Natural killer cell (primary cell): ENCODE measurements around the gene EIF4E1B. TPM values are rescaled to one million over a fixed set of nuclear protein-coding genes. Genes with fewer than 3 reads are reported as not detected.

Source experiments
- ATAC-seq, 3 donors: fragments of 150-1000 bp in 2 of 3; fragments of 200-7000 bp in 1 of 3; cut with Tn5 transposase; 1 replicate in 1 of 3; 2 replicates in 2 of 3; pipeline ENCODE4 v1.10.0; 2021; ENCODE audit warnings: mild to moderate bottlenecking in 2 of 3, moderate library complexity in 2 of 3
- DNase-seq, 2 donors: peaks; one replicate each; pipeline versions ENCODE4 v3.0.0 to v3.0.0-alpha.2; 2013 to 2021; ENCODE audit warnings: mixed read lengths in 1 of 2
- H3K27ac ChIP-seq: one replicate; pipeline ENCODE4 v1.5.1; 2013; ENCODE audit warnings: mild to moderate bottlenecking, low read length
- H3K27me3 ChIP-seq: one replicate; pipeline ENCODE4 v1.6.1; 2013; ENCODE audit warnings: low read length; ENCODE audit not compliant: control insufficient read depth, insufficient read depth
- H3K36me3 ChIP-seq: one replicate; pipeline ENCODE4 v1.6.1; 2013; ENCODE audit warnings: low read length; ENCODE audit not compliant: control insufficient read depth, insufficient read depth
- H3K4me1 ChIP-seq: one replicate; pipeline ENCODE4 v1.6.1; 2013; ENCODE audit warnings: low read length; ENCODE audit not compliant: control insufficient read depth, insufficient read depth
- H3K4me3 ChIP-seq: one replicate; pipeline ENCODE4 v1.5.1; 2013; ENCODE audit warnings: low read length
- H3K9me3 ChIP-seq: one replicate; pipeline ENCODE4 v1.6.1; 2013; ENCODE audit warnings: low read length; ENCODE audit not compliant: control insufficient read depth, insufficient read depth
- H3K27ac Mint-ChIP-seq, 2 donors: one replicate each; pipeline ENCODE4 v1.8.0; 2022; ENCODE audit warnings: mild to moderate bottlenecking in 2 of 2, mixed read lengths in 2 of 2, moderate library complexity in 1 of 2
- H3K27me3 Mint-ChIP-seq, 2 donors: one replicate each; pipeline ENCODE4 v1.8.0; 2022; ENCODE audit warnings: low read depth in 2 of 2, mixed read lengths in 2 of 2
- H3K36me3 Mint-ChIP-seq: one replicate; pipeline ENCODE4 v1.8.0; 2022; ENCODE audit warnings: mixed read lengths
- H3K4me1 Mint-ChIP-seq, 2 donors: one replicate each; pipeline ENCODE4 v1.8.0; 2022; ENCODE audit warnings: mixed read lengths in 2 of 2
- H3K4me3 Mint-ChIP-seq: one replicate; pipeline ENCODE4 v1.8.0; 2022; ENCODE audit warnings: mild to moderate bottlenecking, moderate library complexity, mixed read lengths
- H3K9me3 Mint-ChIP-seq, 2 donors: one replicate each; pipeline ENCODE4 v1.8.0; 2022; ENCODE audit warnings: mixed read lengths in 2 of 2
- WGBS: methylation state at CpG from one replicate; pipeline ENCODE4 v1.1.7; 2013; ENCODE audit warnings: missing lambda C conversion rate; ENCODE audit not compliant: insufficient coverage; 5-methylcytosine and 5-hydroxymethylcytosine counted together
- intact Hi-C: fragments of 100-400 bp; cut with micrococcal nuclease; formaldehyde crosslinking; loops from one replicate; pipeline ENCODE4 v1.14.2; 2022
- total RNA-seq, 4 donors: library from RNA; stranded (reverse); fragments of 120-200 nt in 1 of 4; gene quantifications; one replicate each; pipeline versions ENCODE4 v1.2.3 to v1.2.4, GENCODE V29; 2013 to 2022
- TF ChIP-seq, protein P1 (sequence below): fragments of 200-600 bp; IDR thresholded peaks from one replicate; pipeline ENCODE4 v1.8.0; 2022; ENCODE audit warnings: antibody characterized with exemption

EIF4E1B gene
- total RNA-seq, 3 donors from 2014 or later (not counting 1 experiment from before 2014, with no cell fraction given), result not detected

DNA sequence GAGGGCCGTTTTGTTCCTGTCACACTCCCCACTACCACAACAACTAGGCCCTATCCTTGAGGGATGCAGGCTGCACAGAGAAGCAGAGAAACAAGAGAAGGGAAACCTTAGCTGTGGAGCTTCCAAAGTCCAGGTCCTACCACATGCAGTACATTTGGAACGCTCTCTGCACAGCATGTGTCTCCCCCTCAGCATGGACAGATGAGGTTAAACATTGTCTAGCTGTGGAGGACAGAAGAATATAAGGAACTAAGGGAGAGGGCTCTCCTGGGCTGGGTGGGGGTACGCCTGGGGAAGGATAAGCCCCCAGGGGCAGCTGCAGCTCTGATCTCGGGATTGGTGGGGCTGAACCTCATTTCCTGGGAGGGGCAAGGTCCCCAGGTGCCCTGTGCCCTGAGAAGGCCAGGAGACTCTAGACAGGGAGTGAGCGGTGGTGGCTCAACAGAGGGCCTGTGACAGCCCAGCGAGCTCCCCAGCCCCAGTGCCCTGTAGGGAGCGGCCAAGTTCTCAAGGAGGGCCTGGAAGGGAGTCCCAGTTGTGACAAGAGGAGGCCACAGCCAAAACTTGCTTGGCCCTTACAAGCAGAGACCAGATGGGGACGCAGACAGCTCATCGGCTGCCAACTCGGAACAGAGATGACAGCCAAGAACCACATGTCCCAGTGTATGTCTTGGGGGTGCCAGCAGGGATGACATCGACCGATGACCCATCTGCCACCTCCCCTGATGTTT, 46.9 kb downstream of the EIF4E1B start:
- Mint-ChIP-seq H3K4me3 (no peak overlapping the region), H3K9me3 (no peaks in the 10 kb centered on the region), H3K27me3 (peaks cover 36 to 40% of the 10 kb centered on the region in 2 donors), H3K4me1 (peaks cover 14 to 17% of the 10 kb centered on the region in 2 donors), H3K27ac (no peak overlapping the region), H3K36me3 (no peaks in the 10 kb centered on the region)
- Histone ChIP-seq H3K27ac (no peak overlapping the region), H3K9me3 (no peaks in the 10 kb centered on the region), H3K4me3 (no peak overlapping the region), H3K27me3 (peaks cover 30% of the 10 kb centered on the region), H3K4me1 (peaks cover 16% of the 10 kb centered on the region), H3K36me3 (no peaks in the 10 kb centered on the region)
- ATAC-seq (no peak), DNase-seq (no peak)
- TF ChIP-seq, protein P1, sequence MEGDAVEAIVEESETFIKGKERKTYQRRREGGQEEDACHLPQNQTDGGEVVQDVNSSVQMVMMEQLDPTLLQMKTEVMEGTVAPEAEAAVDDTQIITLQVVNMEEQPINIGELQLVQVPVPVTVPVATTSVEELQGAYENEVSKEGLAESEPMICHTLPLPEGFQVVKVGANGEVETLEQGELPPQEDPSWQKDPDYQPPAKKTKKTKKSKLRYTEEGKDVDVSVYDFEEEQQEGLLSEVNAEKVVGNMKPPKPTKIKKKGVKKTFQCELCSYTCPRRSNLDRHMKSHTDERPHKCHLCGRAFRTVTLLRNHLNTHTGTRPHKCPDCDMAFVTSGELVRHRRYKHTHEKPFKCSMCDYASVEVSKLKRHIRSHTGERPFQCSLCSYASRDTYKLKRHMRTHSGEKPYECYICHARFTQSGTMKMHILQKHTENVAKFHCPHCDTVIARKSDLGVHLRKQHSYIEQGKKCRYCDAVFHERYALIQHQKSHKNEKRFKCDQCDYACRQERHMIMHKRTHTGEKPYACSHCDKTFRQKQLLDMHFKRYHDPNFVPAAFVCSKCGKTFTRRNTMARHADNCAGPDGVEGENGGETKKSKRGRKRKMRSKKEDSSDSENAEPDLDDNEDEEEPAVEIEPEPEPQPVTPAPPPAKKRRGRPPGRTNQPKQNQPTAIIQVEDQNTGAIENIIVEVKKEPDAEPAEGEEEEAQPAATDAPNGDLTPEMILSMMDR, result no peak
- intact Hi-C loops, result no loop called here
- 79% methylated on average over 12 of the region's 12 CpGs for WGBS

GRCh38 chr5:176678584-176678983, 48.1 kb downstream of the EIF4E1B start:
- H3K36me3 Mint-ChIP-seq, result no peaks in the 10 kb centered on the region
- H3K9me3 ChIP-seq, result no peaks in the 10 kb centered on the region
- H3K27me3 ChIP-seq, result peaks cover 30% of the 10 kb centered on the region
- no peaks in the 10 kb centered on the region for H3K9me3 Mint-ChIP-seq
- no peak for DNase-seq
- no peak overlapping the region for H3K27ac Mint-ChIP-seq
- no peak overlapping the region for H3K27ac ChIP-seq
- intact Hi-C loops, result no loop called here
- no peaks in the 10 kb centered on the region for H3K36me3 ChIP-seq
- peaks cover 13 to 15% of the 10 kb centered on the region in 2 donors for H3K4me1 Mint-ChIP-seq
- H3K4me3 ChIP-seq, result no peak overlapping the region
- H3K27me3 Mint-ChIP-seq, result peaks cover 41 to 51% of the 10 kb centered on the region in 2 donors
- no peak for ATAC-seq
- TF ChIP-seq, protein P1, result no peak
- WGBS, result 90% methylated on average over 5 of the region's 5 CpGs
- peaks cover 16% of the 10 kb centered on the region for H3K4me1 ChIP-seq
- H3K4me3 Mint-ChIP-seq, result no peak overlapping the region

GRCh38 chr5:176679365-176680225, 49.1 kb downstream of the EIF4E1B start:
- no peaks in the 10 kb centered on the region for H3K36me3 Mint-ChIP-seq
- intact Hi-C loops, result no loop called here
- no peaks in the 10 kb centered on the region for H3K36me3 ChIP-seq
- H3K27ac Mint-ChIP-seq, result no peak overlapping the region
- no peak overlapping the region for H3K4me3 Mint-ChIP-seq
- ATAC-seq, result no peak
- H3K9me3 ChIP-seq, result no peaks in the 10 kb centered on the region
- no peak overlapping the region for H3K27ac ChIP-seq
- H3K27me3 Mint-ChIP-seq, result peaks cover 49 to 61% of the 10 kb centered on the region in 2 donors
- no peak overlapping the region for H3K4me3 ChIP-seq
- peaks cover 6% of the 10 kb centered on the region for H3K4me1 ChIP-seq
- TF ChIP-seq, protein P1, result no peak
- no peaks in the 10 kb centered on the region for H3K9me3 Mint-ChIP-seq
- peaks cover 33% of the 10 kb centered on the region for H3K27me3 ChIP-seq
- no peak for DNase-seq
- 33% methylated on average over 31 of the region's 31 CpGs for WGBS
- peaks cover 4 to 5% of the 10 kb centered on the region in 2 donors for H3K4me1 Mint-ChIP-seq
